Gastroesophageal sphincter (tissue), 3 donors: ENCODE data around the gene ST3GAL5.

Source experiments
- EP300 ChIP-seq: sonication (generic); formaldehyde crosslinking; IDR thresholded peaks from one replicate; pipeline ENCODE4 v1.6.1; 2017; ENCODE audit warnings: antibody characterized with exemption, mild to moderate bottlenecking
- POLR2AphosphoS5 ChIP-seq: sonication (generic); formaldehyde crosslinking; IDR thresholded peaks from one replicate; pipeline ENCODE4 v1.6.1; 2017; ENCODE audit warnings: antibody characterized with exemption
- TF ChIP-seq, protein P1 (sequence below), 4 experiments: fragments of 200-600 bp in 2 of 4; fragments of 450-650 bp in 2 of 4; sonication (generic) in 1 of 4; IDR thresholded peaks; one replicate each; pipeline ENCODE4 v1.5.1; 2017 to 2019; ENCODE audit warnings: antibody characterized with exemption in 4 of 4, mild to moderate bottlenecking in 2 of 4, moderate library complexity in 2 of 4

GRCh38 chr2:85794038-85794441 lies 94.8 kb downstream of the ST3GAL5 start:
- TF ChIP-seq, protein P1, sequence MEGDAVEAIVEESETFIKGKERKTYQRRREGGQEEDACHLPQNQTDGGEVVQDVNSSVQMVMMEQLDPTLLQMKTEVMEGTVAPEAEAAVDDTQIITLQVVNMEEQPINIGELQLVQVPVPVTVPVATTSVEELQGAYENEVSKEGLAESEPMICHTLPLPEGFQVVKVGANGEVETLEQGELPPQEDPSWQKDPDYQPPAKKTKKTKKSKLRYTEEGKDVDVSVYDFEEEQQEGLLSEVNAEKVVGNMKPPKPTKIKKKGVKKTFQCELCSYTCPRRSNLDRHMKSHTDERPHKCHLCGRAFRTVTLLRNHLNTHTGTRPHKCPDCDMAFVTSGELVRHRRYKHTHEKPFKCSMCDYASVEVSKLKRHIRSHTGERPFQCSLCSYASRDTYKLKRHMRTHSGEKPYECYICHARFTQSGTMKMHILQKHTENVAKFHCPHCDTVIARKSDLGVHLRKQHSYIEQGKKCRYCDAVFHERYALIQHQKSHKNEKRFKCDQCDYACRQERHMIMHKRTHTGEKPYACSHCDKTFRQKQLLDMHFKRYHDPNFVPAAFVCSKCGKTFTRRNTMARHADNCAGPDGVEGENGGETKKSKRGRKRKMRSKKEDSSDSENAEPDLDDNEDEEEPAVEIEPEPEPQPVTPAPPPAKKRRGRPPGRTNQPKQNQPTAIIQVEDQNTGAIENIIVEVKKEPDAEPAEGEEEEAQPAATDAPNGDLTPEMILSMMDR (IDR thresholded peaks at IDR 0.05): no peak
- TF ChIP-seq EP300 (no peak), POLR2AphosphoS5 (no peak)
